Epithelial cell of proximal tubule (primary cell): ENCODE measurements around the gene FAM185A. TPM values are rescaled to one million over a fixed set of nuclear protein-coding genes. Genes with fewer than 3 reads are reported as not detected.

Source experiments
- DNase-seq: peaks from one replicate; pipeline ENCODE4 v3.0.0-alpha.2; 2011; ENCODE audit warnings: low read depth
- H3K4me3 ChIP-seq: 2 replicates; pipeline ENCODE4 v1.5.1; 2011; ENCODE audit warnings: low read depth, mild to moderate bottlenecking, low read length
- CTCF ChIP-seq: conservative IDR thresholded peaks from 2 replicates; pipeline ENCODE4 v1.5.1; 2012; ENCODE audit warnings: low read depth, mild to moderate bottlenecking, low read length
- total RNA-seq: library from RNA; depleted of rRNA; stranded (reverse); fragments of >200 nt; gene quantifications from 2 replicates; pipeline ENCODE4 v1.2.3, GENCODE V29; 2015

The FAM185A gene
- total RNA-seq, 1 donor from 2014 or later: 9.1 TPM

GRCh38 chr7:102856036-102856435 is 107.2 kb downstream of the FAM185A start:
- no peak overlapping the region for H3K4me3 ChIP-seq
- DNase-seq: no peak
- no peak for TF ChIP-seq CTCF

Other genes starting within 250 kb of the FAM185A start
- 1.4 and 2.3 TPM in 2 replicates for gene RASA4B, start 231.2 kb upstream of the FAM185A start, total RNA-seq
- 1.0 and 2.2 TPM in 2 replicates for gene UPK3BL2, start 205.3 kb upstream of the FAM185A start, total RNA-seq
- gene SPDYE2, start 197.8 kb upstream of the FAM185A start, total RNA-seq: not detected in 2 replicates
- 4.8 and 16.9 TPM in 2 replicates for gene POLR2J3, start 176.4 kb upstream of the FAM185A start, total RNA-seq
- 3.0 and 8.1 TPM in 2 replicates for gene RASA4, start 132.2 kb upstream of the FAM185A start, total RNA-seq
- 12.1 and 17.3 TPM in 2 replicates for gene UPK3BL1, start 106.2 kb upstream of the FAM185A start, total RNA-seq
- not detected in 2 replicates for gene SPDYE2B, start 98.7 kb upstream of the FAM185A start, total RNA-seq
- 1.3 TPM in 1 of 2 replicates, not detected in the other for gene POLR2J2, start 77.3 kb upstream of the FAM185A start, total RNA-seq
- 7.8 and 32.3 TPM in 2 replicates for gene LRRC17, start 164.0 kb downstream of the FAM185A start, total RNA-seq